ENCODE data around the gene EML6. TPM values are rescaled to one million over a fixed set of nuclear protein-coding genes. Genes with fewer than 3 reads are reported as not detected.
A peak's percentile ranks its signal among the peaks of the same experiment; 100 is the strongest.

The EML6 gene
- total RNA-seq, 2 donors from 2014 or later: 3.2 to 6.8 TPM

- intact Hi-C loops (cut with DNase I, micrococcal nuclease): loop anchor here in 1 of 2 donors (10.0 kb wide), 1 partner anchor 93 kb away; no protein-coding TSS in a partner anchor
- ATAC-seq: no peak
- DNase-seq: no peak
Measured at GRCh38 chr2:54887850-54888545, 164.5 kb downstream of the EML6 start.

DNA sequence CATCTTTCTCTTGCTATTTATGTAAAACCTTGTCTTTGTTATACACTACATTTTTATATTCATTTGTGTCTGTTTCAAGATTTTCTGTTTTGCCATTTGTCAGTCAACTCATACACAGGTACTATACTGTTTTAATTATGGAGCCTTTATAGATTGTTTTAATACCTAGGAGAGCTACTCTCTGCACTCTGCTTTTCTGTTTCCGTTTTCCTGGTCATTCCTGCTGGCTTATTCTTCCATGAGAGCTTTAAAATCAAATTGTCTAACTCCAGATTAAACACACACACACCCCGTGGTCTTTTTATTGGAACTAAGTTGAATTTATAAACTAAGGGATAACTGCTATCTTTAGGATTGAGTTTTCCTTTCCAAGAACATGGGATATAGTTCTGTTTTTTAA, 165.6 kb downstream of the EML6 start:
- intact Hi-C loops (cut with DNase I, micrococcal nuclease): loop anchor here in 1 of 2 donors (10.0 kb wide), 1 partner anchor 94 kb away; no protein-coding TSS in a partner anchor
- no peak for ATAC-seq
- DNase-seq: no peak

DNA sequence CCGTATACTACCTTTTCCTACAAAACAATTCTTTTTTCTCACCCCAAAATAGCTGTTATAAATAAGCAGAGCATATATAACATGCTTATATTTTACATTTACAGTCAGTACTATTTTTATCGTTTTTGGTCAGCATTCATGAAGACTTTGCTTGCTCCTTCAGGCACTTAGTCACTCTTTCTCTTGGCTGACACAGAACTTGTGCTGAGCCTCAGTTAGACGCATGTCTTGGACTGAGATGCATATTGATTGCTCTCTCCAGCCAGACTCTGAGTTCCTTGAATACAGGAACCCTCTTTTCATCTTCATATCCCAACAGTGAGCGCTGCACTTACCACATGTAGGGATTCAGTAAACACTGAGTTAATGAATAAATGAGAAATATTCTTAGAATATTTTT, 168.4 kb downstream of the EML6 start:
- no peak for ATAC-seq
- no peak for DNase-seq
- intact Hi-C loops (cut with DNase I, micrococcal nuclease): no loop called here

GRCh38 chr2:54894467-54894866, 171.0 kb downstream of the EML6 start:
- intact Hi-C loops (cut with DNase I, micrococcal nuclease): no loop called here
- DNase-seq (no peak), ATAC-seq (no peak)

DNA sequence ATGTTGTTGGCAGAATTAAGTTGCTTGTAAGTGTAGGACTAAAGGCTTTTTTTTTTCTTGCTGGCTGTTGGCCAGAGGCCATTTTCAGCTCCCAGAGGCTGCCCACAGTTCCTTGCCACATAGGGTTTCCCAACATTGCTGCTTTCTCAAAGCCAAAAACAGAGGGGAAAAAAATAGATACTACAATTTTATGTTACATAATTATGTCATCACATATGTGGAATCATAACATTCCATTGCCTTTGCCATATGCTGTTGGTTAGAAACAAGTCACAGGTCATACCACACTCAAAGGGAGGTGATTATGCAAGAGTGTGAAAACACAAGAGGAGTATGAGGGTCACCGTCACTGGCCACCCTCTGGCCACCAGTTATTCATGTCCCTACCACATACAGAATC, 172.3 kb downstream of the EML6 start:
- DNase-seq (no peak), ATAC-seq (peak; percentile 19)
- intact Hi-C loops (cut with DNase I, micrococcal nuclease): no loop called here

- DNase-seq: no peak
- intact Hi-C loops (cut with DNase I, micrococcal nuclease): no loop called here
- no peak for ATAC-seq
Measured at GRCh38 chr2:54897420-54898310, 174.2 kb downstream of the EML6 start.

GRCh38 chr2:54898456-54899226, 175.2 kb downstream of the EML6 start:
- DNase-seq (no peak), ATAC-seq (no peak)
- intact Hi-C loops (cut with DNase I, micrococcal nuclease): no loop called here

DNA sequence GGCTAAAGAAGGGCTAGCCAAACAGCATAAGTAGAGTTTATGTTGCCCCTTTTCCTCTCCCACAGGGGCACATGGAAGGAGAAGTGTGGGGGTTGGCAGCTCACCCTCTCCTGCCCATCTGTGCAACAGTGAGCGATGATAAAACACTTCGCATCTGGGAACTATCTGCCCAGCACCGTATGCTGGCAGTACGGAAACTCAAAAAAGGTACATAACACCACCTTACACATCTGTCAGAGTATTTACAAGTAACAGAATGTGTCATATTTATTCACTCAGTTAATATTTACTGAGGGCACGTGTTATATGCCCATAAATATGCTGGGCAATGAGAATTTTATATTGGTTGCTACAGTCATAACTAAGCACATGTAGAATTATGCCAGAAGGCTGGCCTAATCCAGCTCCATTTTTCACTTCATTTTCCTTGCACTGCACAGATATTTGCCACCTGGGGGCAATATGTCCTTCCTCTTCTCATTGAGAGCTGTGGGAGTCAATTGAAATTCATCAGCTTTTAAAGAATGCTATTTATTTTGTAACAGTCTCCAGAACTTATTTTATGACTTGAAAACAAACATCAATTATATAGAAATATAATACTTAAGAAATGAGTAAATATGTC, 176.2 kb downstream of the EML6 start:
- intact Hi-C loops (cut with DNase I, micrococcal nuclease): loop anchor here in 1 of 2 donors (10.0 kb wide), 1 partner anchor 275 kb away; no protein-coding TSS in a partner anchor
- no peak for DNase-seq
- ATAC-seq: peak; percentile 54

GRCh38 chr2:54901224-54901986, 177.9 kb downstream of the EML6 start:
- intact Hi-C loops (cut with DNase I, micrococcal nuclease): loop anchor here in 1 of 2 donors (10.0 kb wide), 1 partner anchor 273 kb away; no protein-coding TSS in a partner anchor
- DNase-seq: no peak
- ATAC-seq: no peak

DNA sequence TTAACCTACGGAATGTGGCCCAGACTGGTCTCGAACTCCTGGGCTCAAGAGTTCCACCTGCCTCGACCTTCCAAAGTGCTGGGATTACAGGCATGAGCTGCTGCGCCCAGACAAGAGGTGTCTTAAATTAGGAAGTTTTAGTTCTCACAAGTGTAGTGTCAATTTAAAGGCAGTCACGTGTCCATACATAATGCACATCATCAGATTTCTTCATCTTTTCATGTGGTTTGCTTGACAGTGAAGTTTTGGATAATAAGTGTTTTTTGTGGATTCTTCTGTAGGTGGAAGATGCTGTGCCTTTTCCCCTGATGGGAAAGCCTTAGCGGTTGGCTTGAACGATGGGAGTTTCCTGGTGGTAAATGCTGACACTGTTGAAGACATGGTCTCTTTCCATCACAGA, 179.3 kb downstream of the EML6 start:
- intact Hi-C loops (cut with DNase I, micrococcal nuclease): loop anchor here in 1 of 2 donors (10.0 kb wide), 1 partner anchor 272 kb away; no protein-coding TSS in a partner anchor
- ATAC-seq (no peak), DNase-seq (no peak)

- intact Hi-C loops (cut with DNase I, micrococcal nuclease): loop anchor here in 1 of 2 donors (10.0 kb wide), 1 partner anchor 271 kb away; no protein-coding TSS in a partner anchor
- DNase-seq: peak; percentile 30 to 76
- ATAC-seq: peak; percentile 77
Measured at GRCh38 chr2:54903736-54904554, 180.5 kb downstream of the EML6 start.

- DNase-seq: peak; percentile 58 to 86
- intact Hi-C loops (cut with DNase I, micrococcal nuclease): loop anchor here in 1 of 2 donors (10.0 kb wide), 1 partner anchor 270 kb away; no protein-coding TSS in a partner anchor
Measured at GRCh38 chr2:54904836-54905235, 181.4 kb downstream of the EML6 start.

DNA sequence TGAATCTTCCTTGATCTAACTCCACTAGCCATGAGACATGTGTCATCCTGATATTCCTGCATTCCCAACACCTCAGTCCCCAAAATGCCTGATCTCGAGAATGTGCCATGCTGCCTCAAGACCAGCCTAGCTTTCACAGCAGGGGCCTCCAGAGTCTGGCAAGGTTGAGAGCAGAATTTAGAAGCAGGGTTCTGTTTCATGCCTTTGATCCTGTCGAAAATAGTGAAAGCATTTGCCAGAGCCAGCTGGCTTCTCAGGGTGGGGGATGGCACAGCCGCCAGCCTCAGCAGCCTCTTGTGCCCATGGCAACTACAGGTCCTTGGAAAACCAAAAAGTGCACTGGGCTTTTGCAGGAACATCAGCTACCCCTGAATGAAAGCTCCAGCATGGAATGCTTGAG, 183.3 kb downstream of the EML6 start:
- intact Hi-C loops (cut with DNase I, micrococcal nuclease): loop anchor here in 1 of 2 donors (10.0 kb wide), 1 partner anchor 268 kb away; no protein-coding TSS in a partner anchor
- ATAC-seq (no peak), DNase-seq (no peak)

More at GRCh38 chr2:54904836-54905235, 181.4 kb downstream of the EML6 start:
- ATAC-seq: peak; percentile 88

DNA sequence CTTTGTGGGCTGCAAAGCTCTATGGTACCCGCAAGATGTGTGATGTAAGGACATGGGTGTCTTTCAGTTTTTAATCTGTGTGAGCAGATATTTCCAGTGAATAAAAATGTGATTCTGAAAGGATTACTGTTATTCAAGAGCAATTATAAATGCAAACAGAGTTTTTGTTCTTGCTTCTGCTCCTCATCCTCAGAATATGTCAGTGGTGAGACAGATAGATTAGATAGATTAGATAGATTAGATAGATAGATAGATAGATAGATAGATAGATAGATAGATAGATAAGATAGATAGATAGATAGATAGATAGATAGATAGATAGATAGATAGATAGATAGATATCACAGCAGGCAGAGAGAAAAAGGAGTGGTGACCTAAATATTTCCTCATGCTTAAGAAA, 184.2 kb downstream of the EML6 start:
- DNase-seq: no peak
- no peak for ATAC-seq
- intact Hi-C loops (cut with DNase I, micrococcal nuclease): loop anchor here in 1 of 2 donors (10.0 kb wide), 1 partner anchor 267 kb away; no protein-coding TSS in a partner anchor

GRCh38 chr2:54908591-54908990, 185.1 kb downstream of the EML6 start:
- no peak for ATAC-seq

DNA sequence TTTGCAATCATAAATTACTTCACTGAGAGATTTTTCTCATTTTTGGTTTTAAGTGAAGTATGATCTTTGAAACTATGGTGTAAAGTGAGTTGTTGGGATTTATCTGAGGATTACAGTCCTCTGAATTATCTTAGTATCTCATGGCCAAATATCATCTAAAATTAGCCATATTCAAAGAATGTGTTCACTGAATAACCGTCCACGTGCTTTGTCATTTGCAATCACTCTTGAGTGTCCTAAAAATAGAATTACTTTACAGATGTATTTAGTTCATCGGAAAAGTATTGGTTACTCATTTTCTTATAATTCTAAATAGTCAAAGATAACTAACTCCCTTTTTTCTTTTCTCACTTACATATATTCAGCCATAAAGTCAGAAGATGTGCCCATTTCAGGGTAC, 185.5 kb downstream of the EML6 start:
- DNase-seq (no peak), ATAC-seq (no peak)
- intact Hi-C loops (cut with DNase I, micrococcal nuclease): loop anchor here in 1 of 2 donors (10.0 kb wide), 1 partner anchor 266 kb away; no protein-coding TSS in a partner anchor

More at GRCh38 chr2:54908591-54908990, 185.1 kb downstream of the EML6 start:
- no peak for DNase-seq
- intact Hi-C loops (cut with DNase I, micrococcal nuclease): loop anchor here in 1 of 2 donors (10.0 kb wide), 1 partner anchor 266 kb away; no protein-coding TSS in a partner anchor
